Measurements from ENCODE around the gene ERBB4.

ERBB4 gene

DNA sequence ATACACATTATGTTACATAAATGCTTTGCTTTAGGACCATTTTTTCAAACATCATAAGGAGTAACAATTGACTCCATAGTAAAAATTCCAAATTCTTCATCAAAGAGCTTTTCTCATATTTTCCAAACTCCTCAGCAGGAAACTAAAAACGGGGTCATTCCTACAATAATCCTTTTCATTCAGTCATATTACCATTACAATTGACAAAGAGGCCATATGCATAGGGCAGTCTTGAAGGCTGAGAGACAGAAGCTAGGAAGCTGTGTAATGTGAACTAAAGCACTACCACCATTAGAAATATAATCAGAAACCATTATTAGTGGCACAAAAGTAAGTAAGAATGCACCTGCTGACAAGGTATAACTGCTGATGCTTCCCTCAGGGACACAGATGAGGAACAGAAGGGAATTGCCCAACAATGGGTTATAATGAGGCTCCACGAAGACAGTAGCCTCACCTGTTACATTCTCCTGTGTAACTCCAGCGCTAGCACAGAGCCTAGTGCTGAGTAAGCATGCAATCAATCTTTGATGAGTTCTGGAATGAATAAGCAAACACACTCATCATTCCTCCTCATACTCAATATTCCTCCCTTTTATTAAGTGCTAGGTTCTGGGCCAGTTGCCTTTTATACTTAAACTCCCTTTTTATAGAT, 1039.9 kb downstream of the ERBB4 start:
- TF ChIP-seq, protein P1, sequence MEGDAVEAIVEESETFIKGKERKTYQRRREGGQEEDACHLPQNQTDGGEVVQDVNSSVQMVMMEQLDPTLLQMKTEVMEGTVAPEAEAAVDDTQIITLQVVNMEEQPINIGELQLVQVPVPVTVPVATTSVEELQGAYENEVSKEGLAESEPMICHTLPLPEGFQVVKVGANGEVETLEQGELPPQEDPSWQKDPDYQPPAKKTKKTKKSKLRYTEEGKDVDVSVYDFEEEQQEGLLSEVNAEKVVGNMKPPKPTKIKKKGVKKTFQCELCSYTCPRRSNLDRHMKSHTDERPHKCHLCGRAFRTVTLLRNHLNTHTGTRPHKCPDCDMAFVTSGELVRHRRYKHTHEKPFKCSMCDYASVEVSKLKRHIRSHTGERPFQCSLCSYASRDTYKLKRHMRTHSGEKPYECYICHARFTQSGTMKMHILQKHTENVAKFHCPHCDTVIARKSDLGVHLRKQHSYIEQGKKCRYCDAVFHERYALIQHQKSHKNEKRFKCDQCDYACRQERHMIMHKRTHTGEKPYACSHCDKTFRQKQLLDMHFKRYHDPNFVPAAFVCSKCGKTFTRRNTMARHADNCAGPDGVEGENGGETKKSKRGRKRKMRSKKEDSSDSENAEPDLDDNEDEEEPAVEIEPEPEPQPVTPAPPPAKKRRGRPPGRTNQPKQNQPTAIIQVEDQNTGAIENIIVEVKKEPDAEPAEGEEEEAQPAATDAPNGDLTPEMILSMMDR (IDR thresholded peaks at IDR 0.05; ENCODE audit: borderline replicate concordance, insufficient read depth, low read depth, low read length): no peak
- no peak overlapping the region for H3K4me3 ChIP-seq (ENCODE audit: low read depth, low read length)

DNA sequence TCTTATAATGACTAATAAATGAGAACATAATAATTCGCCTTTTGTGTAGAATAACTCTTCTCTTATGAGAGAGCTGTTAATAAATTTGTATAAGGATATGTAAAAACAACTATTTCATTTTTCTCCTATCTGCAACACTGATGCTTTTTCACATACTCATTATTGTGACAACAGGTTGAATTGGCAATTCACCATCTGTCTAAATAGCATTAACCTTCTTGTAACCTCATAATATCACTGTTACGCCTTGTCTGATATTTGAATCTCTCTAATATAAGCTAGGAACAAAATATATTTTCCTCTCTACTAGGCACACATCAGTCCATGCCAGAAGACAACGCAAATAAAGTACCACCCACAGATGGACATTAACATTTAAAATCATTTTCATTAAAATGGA, 1043.3 kb downstream of the ERBB4 start:
- TF ChIP-seq, protein P1 (IDR thresholded peaks at IDR 0.05; ENCODE audit: borderline replicate concordance, insufficient read depth, low read depth, low read length): no peak
- no peak overlapping the region for H3K4me3 ChIP-seq (ENCODE audit: low read depth, low read length)

DNA sequence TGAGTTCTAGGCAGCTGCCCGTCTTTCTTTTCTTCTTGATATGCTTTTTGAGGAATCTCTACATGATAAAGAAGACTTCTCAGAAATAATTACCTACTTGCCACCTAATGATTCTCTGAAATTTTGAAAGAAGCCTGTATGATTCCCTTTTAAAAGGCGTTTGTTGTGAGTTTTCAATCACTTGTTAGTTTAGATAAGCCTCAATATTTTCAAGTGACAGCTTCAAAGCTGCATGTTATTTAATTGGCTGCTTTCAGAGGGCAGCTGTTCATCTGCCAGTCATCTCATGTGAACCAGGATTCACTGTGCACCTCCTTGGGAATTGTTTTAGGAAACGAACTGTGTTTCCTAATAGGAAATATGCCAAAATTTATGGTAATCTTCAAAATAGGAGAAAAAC, 1044.1 kb downstream of the ERBB4 start:
- TF ChIP-seq, protein P1 (IDR thresholded peaks at IDR 0.05; ENCODE audit: borderline replicate concordance, insufficient read depth, low read depth, low read length): no peak
- no peak overlapping the region for H3K4me3 ChIP-seq (ENCODE audit: low read depth, low read length)

DNA sequence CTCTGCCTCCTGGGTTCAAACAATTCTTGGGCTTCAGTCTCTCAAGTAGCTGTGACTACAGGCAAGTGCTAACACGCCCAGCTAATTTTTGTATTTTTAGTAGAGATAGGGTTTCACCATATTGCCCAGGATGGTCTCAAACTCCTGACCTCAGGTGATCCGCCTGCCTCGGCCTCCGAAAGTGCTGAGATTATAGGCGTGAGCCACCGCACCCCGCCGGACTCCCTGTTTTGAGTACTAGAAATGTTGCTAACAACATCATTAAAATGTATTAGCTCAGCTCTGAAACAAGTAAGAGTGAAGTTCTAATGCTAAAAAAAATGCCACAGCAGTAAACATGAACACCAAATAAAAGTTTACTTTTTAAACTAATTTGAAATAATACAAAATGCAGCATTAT, 1044.5 kb downstream of the ERBB4 start:
- TF ChIP-seq, protein P1 (IDR thresholded peaks at IDR 0.05; ENCODE audit: borderline replicate concordance, insufficient read depth, low read depth, low read length): no peak
- no peak overlapping the region for H3K4me3 ChIP-seq (ENCODE audit: low read depth, low read length)

DNA sequence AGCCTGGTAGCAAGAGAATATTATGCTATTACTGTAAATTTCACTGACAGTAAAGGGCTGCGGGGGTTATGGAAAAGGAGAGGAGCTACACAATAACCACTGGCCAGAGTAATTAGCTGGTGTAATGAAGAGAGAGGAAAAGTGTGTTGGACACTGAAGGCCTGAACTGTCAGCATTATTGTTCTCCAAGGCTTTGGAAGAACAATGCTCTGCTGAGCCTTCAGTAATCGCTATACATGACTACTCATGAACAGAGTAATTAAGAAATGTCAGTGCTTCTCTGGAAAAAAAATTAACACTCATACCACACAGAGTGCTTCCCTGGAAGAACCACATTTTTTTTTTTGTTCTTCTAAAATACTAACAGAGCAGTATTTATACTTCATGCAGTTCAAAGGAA, 1050.9 kb downstream of the ERBB4 start:
- TF ChIP-seq, protein P1 (IDR thresholded peaks at IDR 0.05; ENCODE audit: borderline replicate concordance, insufficient read depth, low read depth, low read length): no peak
- H3K4me3 ChIP-seq (ENCODE audit: low read depth, low read length): no peak overlapping the region

DNA sequence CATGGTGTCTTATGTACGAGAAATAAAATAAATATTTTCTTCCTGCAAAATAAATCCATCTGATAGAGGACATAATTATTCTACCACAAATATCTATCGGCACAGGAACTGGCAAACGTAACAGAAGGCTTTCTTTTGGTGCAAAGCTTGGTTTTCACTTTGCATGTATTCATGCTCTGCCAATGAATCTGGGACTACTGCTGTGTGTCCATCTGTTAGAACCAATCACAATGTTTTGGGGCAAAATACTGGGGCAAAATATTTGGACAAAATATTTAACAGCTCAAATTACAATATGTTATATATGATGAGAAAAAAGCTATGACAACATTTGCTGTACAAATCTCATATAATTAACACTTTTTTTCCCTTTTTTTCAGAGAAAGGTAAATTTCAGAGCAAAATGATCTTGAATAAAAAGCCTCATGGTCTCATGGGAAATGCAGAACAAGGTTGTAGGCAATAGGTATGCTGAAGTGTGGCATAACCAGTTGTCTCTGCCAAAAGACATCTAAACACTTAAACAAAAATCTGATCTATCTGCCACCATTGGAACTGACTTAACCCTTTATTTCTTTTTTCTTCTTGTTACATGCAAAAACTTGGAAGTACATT, 1059.0 kb downstream of the ERBB4 start:
- TF ChIP-seq, protein P1 (IDR thresholded peaks at IDR 0.05; ENCODE audit: borderline replicate concordance, insufficient read depth, low read depth, low read length): no peak
- no peak overlapping the region for H3K4me3 ChIP-seq (ENCODE audit: low read depth, low read length)
